Measurements from ENCODE around the gene BRCC3.
A peak's percentile ranks its signal among the peaks of the same experiment; 100 is the strongest.

BRCC3 gene

GRCh38 chrX:155028129-155028528, 43.2 kb upstream of the BRCC3 start:
- TF ChIP-seq, protein P1, sequence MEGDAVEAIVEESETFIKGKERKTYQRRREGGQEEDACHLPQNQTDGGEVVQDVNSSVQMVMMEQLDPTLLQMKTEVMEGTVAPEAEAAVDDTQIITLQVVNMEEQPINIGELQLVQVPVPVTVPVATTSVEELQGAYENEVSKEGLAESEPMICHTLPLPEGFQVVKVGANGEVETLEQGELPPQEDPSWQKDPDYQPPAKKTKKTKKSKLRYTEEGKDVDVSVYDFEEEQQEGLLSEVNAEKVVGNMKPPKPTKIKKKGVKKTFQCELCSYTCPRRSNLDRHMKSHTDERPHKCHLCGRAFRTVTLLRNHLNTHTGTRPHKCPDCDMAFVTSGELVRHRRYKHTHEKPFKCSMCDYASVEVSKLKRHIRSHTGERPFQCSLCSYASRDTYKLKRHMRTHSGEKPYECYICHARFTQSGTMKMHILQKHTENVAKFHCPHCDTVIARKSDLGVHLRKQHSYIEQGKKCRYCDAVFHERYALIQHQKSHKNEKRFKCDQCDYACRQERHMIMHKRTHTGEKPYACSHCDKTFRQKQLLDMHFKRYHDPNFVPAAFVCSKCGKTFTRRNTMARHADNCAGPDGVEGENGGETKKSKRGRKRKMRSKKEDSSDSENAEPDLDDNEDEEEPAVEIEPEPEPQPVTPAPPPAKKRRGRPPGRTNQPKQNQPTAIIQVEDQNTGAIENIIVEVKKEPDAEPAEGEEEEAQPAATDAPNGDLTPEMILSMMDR (IDR thresholded peaks at IDR 0.05): no peak
- TF ChIP-seq ZFX (IDR thresholded peaks at IDR 0.05; ENCODE audit: borderline replicate concordance): no peak
- H3K27ac ChIP-seq: peak overlapping the region; percentile 94

GRCh38 chrX:155028877-155029291, 42.4 kb upstream of the BRCC3 start:
- TF ChIP-seq, protein P1 (IDR thresholded peaks at IDR 0.05): no peak
- TF ChIP-seq ZFX (IDR thresholded peaks at IDR 0.05; ENCODE audit: borderline replicate concordance): no peak
- H3K27ac ChIP-seq: no peak overlapping the region

- TF ChIP-seq, protein P1 (IDR thresholded peaks at IDR 0.05): no peak
- no peak for TF ChIP-seq ZFX (IDR thresholded peaks at IDR 0.05; ENCODE audit: borderline replicate concordance)
- H3K27ac ChIP-seq: no peak overlapping the region
Measured at GRCh38 chrX:155031657-155032056, 39.7 kb upstream of the BRCC3 start.

DNA sequence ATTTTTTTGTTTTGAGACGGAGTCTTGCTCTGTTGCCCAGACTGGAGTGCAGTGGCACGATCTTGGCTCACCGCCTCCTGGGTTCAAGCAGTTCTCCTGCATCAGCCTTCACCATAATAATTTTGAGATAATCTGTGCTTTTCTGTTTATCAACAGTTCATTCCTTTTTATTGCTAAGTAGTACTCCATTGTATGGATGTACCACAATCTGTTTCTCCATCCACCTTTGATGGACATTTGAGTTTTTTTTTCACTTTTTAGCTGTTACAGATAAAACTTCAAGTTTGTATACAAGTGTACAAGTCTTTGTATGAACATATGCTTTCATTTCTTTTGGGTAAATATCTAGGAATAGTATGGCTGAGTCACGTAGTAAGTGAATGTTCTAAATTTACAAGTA, 35.6 kb upstream of the BRCC3 start:
- TF ChIP-seq ZFX (IDR thresholded peaks at IDR 0.05; ENCODE audit: borderline replicate concordance): no peak
- TF ChIP-seq, protein P1 (IDR thresholded peaks at IDR 0.05): no peak
- H3K27ac ChIP-seq: no peak overlapping the region

- no peak overlapping the region for H3K27ac ChIP-seq
- TF ChIP-seq, protein P1 (IDR thresholded peaks at IDR 0.05): no peak
Measured at GRCh38 chrX:155046129-155046810, 25.0 kb upstream of the BRCC3 start.

DNA sequence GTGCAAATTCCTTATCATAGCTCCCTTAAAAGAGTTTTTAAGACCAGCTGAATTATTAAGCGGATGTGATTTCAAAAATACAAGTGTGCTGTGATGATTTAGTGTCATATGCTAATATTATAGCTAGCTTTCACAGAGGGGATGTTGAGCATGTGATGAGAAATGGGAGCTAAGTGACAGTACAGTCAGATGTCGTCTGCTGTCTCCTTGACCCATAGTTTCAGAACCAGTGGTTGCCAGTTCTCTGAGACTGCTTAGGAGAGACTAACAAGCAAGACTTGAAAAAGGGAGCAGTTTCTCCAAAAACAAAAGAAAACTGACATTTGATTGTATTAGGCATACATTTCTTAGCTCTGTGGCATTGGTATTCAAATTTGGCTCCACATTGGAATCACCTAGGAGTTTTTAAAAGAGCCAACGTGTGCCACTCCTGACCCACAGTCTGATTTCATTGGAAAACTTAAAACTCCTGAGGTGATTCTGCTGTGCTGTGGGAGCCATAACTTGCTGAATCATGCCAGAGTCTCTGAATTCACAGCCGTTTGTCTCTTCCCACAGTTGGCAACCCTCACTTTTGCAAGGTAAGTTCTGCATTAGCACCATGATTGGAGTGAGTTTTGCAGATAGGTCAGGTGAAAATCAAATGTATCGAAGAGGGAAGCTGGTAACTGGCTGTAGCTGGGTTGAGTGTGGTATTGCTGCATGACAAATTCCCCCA, 24.3 kb upstream of the BRCC3 start:
- no peak overlapping the region for H3K27ac ChIP-seq
- TF ChIP-seq, protein P1 (IDR thresholded peaks at IDR 0.05): no peak
- no peak for TF ChIP-seq ZFX (IDR thresholded peaks at IDR 0.05; ENCODE audit: borderline replicate concordance)

DNA sequence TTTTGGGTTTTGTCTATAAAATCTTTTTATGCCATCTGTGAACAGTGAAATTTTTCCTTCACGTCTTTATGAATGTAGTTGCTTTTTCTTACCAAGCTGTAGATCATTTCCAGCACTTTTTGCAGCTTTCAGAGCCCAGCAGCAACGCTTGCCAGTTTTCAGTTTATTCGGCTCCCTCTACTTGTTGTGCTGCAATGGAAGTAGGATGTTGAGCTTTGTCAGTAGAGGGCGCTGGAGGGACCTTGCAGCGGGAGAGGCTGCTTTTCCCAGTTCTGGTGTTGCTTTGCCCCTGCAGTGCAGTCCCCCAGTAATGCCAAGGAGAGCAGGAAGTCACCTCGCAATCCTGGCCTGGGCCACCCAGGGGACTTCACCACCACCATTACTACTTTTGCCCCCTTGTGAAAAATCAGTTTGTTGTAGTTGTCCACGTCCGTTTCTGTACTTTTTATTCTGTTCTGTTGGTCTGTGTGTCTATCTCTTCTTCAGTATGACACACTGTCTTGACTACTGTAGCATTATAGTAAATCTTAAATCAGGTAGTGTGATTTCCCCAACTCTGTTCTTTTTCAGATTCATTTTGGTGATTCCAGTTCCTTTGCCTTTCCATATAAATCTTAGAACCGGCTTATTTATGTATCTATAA, 22.2 kb upstream of the BRCC3 start:
- no peak overlapping the region for H3K27ac ChIP-seq
- TF ChIP-seq, protein P1 (IDR thresholded peaks at IDR 0.05): peak; percentile 79
- TF ChIP-seq ZFX (IDR thresholded peaks at IDR 0.05; ENCODE audit: borderline replicate concordance): no peak

All from 22Rv1 (cell line).